Measurements from ENCODE around the gene GABRG1.

Gene GABRG1

DNA sequence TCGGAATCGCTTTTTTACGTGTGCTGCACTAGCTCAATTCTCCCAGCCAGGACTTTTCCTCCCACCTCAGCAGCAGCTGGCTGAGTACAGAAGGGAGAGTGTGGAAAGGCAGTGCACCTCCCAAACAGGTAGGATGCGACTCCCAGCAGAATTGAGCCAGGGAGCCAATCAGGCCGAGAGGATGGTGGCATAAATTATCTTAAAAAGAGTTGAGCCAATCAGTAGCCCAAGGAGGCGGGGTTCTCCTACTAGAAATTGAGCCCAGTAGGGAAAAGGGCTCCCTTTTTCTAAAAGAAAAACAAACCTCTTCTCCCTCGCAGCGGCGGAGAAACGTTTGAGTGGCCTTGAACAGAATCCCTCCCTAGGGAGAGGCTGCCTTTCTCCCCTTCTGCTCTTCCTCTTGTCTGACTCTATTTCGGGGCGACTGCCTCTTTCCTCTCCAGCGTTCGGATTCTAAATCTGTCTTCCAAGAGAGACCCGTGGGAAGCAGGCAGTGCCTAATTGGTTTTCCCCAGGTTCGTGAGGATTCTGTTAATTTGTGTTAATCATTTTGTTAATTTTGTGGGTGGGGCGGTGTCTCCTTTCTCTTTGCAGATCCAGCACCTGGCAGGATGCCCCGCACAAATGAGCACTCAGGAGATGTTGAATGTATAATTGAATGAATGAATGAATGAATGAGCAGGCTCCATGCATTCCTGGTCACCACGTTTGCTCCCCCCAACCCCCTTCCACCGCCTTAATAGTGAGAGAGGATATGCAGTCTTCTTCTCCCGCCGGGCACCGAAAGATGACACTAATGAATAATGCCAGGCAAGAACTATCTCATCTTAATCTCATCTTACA is at the start of gene GABRG1:
Gene GABRG1 (minus strand): TSS at position 142 of the 843 bp plus-strand sequence. CDS start 141 bp downstream, at position 1.
- DNase-seq (ENCODE audit: low read depth) = no peak

GRCh38 chr4:46146993-46147392 is 23.1 kb upstream of the GABRG1 start:
- DNase-seq (ENCODE audit: low read depth) = no peak

DNA sequence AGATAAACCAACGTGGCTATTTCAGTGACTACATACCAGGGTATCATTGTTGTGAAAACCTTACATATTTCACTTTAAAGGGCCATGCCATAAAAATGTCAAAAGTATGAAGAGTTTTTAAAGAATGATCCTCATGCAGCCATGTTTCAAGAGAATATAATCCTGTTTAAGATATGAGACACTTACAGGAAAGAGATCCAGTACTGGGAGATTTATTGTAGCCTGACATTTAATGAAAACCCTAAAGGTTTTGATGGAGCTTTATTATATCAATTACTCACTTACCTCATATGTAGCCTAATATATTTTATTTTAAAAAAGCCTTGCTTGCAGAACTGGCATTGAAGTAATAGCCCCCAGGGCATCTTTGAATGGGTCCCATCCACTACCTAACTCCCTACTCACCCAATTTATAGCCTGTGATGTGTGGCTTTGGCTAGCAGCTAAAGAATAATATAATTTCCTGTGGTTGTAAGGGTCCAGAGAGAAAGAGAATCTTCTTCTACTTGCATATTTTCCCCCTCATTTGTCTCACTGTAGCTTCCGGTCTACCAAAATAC is 7.7 kb upstream of the GABRG1 start:
- no peak for DNase-seq (ENCODE audit: low read depth)

DNA sequence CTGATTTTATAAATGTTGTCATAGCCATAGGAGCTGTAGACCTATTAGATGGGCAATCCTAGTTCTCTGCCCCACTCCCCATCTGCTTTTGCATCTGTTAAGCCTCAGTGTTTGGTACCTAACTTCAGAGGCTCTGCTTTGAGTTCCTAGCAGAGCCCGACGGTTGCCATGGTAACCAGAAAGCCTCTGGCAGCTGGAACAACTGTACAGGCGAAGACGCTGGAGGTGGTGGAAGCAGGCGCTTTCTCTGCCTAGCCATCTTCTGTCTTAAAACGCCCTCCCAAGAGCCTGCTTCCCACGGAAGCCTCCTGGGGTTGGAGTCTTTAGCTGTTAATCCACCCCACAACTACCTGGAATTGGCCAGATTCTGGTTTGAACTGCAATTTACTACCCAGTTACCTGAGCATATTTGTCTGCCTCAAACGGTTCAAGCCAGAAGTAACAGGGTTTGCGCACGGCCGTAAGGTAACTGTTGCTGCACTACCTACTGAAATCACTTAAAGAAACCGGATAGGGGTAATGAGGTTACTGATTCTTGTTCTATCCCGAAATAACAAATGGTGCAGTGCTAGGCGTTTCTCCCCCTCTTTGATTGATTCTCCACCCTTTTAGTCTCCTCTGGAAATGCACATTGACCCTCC is 1.0 kb upstream of the GABRG1 start:
- DNase-seq (ENCODE audit: low read depth) = no peak

GRCh38 chr4:46081674-46082073 is 42.2 kb downstream of the GABRG1 start:
- DNase-seq (ENCODE audit: low read depth) = no peak

- DNase-seq (ENCODE audit: low read depth) = no peak
Measured at GRCh38 chr4:46081248-46081647, 42.6 kb downstream of the GABRG1 start.

GRCh38 chr4:46073778-46074177 is 50.1 kb downstream of the GABRG1 start:
- no peak for DNase-seq (ENCODE audit: low read depth)

GRCh38 chr4:46051392-46051791 is 72.5 kb downstream of the GABRG1 start:
- DNase-seq (ENCODE audit: low read depth) = no peak

DNA sequence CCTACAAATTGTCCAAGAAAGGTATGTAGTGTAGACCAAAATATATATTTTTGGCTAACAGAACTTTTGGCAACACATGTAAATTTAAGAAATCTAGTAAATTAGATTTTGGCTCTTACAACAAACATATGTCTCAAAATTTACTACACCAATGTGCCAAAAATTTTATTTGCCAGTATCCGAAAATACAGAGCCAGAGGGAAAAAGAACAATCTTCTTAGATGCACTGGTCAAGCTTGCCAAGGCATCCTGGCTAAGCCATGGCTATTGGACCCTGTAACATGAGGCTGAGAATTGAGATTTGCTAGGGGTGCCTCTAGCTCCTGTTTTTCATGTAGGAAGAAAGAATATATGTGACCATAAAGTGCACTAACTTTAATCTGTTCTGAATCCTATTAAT is 91.8 kb downstream of the GABRG1 start:
- no peak for DNase-seq (ENCODE audit: low read depth)

DNA sequence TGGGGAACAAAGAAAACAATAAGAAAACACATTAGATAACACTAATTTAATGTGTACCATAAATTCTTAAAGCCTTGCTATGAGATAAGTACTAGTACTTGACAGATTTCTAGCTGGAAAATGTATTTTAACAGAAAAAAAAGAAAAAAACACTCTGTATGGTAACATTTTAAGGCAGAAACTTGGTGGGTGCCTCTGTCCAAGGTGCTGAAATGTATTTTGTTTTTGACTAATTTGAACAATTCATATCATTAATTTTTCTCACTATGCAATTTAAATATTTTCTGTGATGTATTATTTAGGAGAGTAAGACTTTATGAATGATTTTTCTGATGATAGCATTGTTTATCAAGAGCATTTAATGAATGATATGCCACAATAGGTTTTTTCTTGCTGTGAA is 107.5 kb downstream of the GABRG1 start:
- DNase-seq (ENCODE audit: low read depth) = no peak

DNA sequence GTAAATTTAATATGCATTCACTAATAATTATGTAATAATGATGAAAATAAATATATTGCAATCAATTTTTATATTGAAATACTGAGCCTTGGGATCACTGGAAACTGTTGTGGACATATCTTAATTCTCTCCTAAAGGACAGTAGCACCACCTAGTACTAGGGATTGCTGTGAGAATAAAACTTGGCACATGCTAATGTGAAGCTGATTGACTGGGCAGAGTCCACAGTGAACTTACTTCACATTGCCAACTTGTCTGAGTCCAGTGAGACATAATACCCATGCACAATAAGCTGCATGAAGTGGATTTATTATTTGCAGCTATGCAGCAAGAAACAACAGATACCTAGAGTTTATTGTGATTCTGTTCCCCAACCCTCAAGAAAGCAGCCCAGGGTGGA is 131.1 kb downstream of the GABRG1 start:
- DNase-seq (ENCODE audit: low read depth) = no peak

DNA sequence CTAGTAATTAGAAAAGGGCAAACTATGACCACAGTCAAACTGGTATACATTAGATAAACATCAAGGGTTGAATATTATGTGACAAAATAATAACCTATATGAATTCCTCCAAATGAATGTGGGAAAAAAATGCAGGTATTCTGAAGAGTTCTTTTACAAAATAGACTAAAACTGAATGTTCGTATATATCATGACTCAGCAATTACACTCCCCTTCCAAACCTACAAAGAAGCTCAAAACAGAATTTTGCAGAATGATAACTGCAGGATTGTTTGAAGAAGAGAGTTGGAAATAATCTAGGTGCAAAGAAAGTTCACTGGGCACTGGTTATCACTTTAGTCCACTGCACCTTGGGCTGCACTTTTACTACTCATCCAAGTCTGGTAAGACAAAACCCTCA is 134.1 kb downstream of the GABRG1 start:
- DNase-seq (ENCODE audit: low read depth) = no peak

GRCh38 chr4:45987858-45988257 is 136.0 kb downstream of the GABRG1 start:
- no peak for DNase-seq (ENCODE audit: low read depth)
